ENCODE measurements around the gene RNF135.
"Not testable (repeated sequence)": the region's sequence is repeated elsewhere in the genome, so short reads cannot be mapped to it uniquely, and the experiment has no call there.

GRCh38 chr17:30964312-30964711 is 6.5 kb upstream of the RNF135 start:
- TF ChIP-seq POLR2A (IDR thresholded peaks at IDR 0.05; ENCODE audit: extremely low read depth, insufficient read length); CTCF (IDR thresholded peaks at IDR 0.05; ENCODE audit: low read depth, low read length); MAX (IDR thresholded peaks at IDR 0.05; ENCODE audit: low read depth, low read length): not testable (repeated sequence)
